ENCODE results near the gene VPS52.

DNA sequence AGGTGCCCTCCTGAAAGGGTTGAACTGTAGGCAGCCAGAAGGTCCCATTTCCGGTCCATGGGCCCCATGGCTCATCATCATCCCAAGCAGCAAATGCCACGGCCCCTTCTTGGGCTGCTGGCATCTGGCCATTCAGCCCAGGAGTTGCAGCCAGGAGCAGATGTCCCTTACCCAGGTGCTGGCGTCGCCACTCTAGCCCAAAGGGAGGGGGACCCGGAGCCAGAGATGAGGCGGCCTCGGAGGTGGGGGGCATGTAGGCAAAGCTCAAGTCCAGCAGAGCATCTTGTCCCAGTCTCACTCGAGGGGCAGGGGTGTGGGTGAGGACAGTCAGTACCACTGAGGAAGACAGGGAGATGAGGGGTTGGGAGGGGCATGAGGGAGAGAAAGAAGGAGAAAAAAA lies 33.4 kb upstream of the VPS52 start:
- no peak for TF ChIP-seq POLR2A (IDR thresholded peaks at IDR 0.05)
- TF ChIP-seq, protein P1, sequence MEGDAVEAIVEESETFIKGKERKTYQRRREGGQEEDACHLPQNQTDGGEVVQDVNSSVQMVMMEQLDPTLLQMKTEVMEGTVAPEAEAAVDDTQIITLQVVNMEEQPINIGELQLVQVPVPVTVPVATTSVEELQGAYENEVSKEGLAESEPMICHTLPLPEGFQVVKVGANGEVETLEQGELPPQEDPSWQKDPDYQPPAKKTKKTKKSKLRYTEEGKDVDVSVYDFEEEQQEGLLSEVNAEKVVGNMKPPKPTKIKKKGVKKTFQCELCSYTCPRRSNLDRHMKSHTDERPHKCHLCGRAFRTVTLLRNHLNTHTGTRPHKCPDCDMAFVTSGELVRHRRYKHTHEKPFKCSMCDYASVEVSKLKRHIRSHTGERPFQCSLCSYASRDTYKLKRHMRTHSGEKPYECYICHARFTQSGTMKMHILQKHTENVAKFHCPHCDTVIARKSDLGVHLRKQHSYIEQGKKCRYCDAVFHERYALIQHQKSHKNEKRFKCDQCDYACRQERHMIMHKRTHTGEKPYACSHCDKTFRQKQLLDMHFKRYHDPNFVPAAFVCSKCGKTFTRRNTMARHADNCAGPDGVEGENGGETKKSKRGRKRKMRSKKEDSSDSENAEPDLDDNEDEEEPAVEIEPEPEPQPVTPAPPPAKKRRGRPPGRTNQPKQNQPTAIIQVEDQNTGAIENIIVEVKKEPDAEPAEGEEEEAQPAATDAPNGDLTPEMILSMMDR (IDR thresholded peaks at IDR 0.05), result no peak
